Uterus (tissue), 4 donors: ENCODE results near the gene CHMP2B. TPM values are rescaled to one million over a fixed set of nuclear protein-coding genes. Genes with fewer than 3 reads are reported as not detected.

Experiments used
- DNase-seq, 2 donors: peaks; one replicate each; pipeline ENCODE4 v3.0.0-alpha.2; 2019 to 2020
- H3K27ac ChIP-seq, 2 donors: fragments of 200-600 bp; sonication (generic); 1 replicate in 1 of 2; 2 replicates in 1 of 2; pipeline ENCODE4 v1.5.1; 2016 to 2018
- H3K27me3 ChIP-seq, 2 donors: fragments of 200-600 bp; sonication (generic); one replicate each; pipeline ENCODE4 v1.5.1; 2018 to 2019; ENCODE audit warnings: control low read depth in 1 of 2
- H3K36me3 ChIP-seq, 2 donors: fragments of 200-600 bp; sonication (generic); one replicate each; pipeline ENCODE4 v1.5.1; 2019; ENCODE audit warnings: control low read depth in 1 of 2
- H3K4me1 ChIP-seq, 2 donors: fragments of 200-600 bp; sonication (generic); one replicate each; pipeline ENCODE4 v1.5.1; 2018 to 2019; ENCODE audit warnings: control low read depth in 1 of 2
- H3K4me3 ChIP-seq, 2 donors: fragments of 200-600 bp; sonication (generic); 1 replicate in 1 of 2; 2 replicates in 1 of 2; pipeline ENCODE4 v1.5.1; 2018 to 2019; ENCODE audit warnings: mild to moderate bottlenecking in 1 of 2
- H3K9me3 ChIP-seq, 2 donors: fragments of 200-600 bp; sonication (generic); one replicate each; pipeline ENCODE4 v1.5.1; 2019; ENCODE audit warnings: control low read depth in 1 of 2
- CTCF ChIP-seq, 4 experiments: fragments of 200-600 bp in 2 of 4; fragments of 450-650 bp in 2 of 4; sonication (generic) in 2 of 4; IDR thresholded peaks; one replicate each; pipeline ENCODE4 v1.5.1; 2016 to 2019; ENCODE audit warnings: antibody characterized with exemption in 4 of 4, mild to moderate bottlenecking in 2 of 4, moderate library complexity in 1 of 4
- POLR2A ChIP-seq, 2 donors: fragments of 450-650 bp; IDR thresholded peaks; one replicate each; pipeline ENCODE4 v1.6.1; 2016; ENCODE audit warnings: antibody characterized with exemption in 2 of 2, mild to moderate bottlenecking in 1 of 2, moderate library complexity in 1 of 2
- intact Hi-C: fragments of 100-400 bp; cut with DNase I; formaldehyde crosslinking; loops from one replicate; pipeline ENCODE4 v1.15.1; 2023; ENCODE audit warnings: low total_unique reads
- total RNA-seq, 4 donors: library from RNA; depleted of rRNA in 3 of 4; stranded (reverse); fragments of >200 nt in 3 of 4; gene quantifications; one replicate each; pipeline versions ENCODE4 v1.1.0 to v1.2.4, GENCODE V29; 2014 to 2023
- donor health status: DM: yes; HTN: yes; CAD: no.

Gene CHMP2B
- total RNA-seq, 4 donors from 2014 or later: 12.6 to 59.4 (median 41.6) TPM

GRCh38 chr3:87206070-87206469 is 21.0 kb upstream of the CHMP2B start:
- peaks cover 0 to 4% of the 10 kb centered on the region in 2 donors for H3K36me3 ChIP-seq
- no peak for TF ChIP-seq POLR2A (IDR thresholded peaks at IDR 0.05)
- TF ChIP-seq CTCF (IDR thresholded peaks at IDR 0.05): no peak
- no peak overlapping the region for H3K27ac ChIP-seq
- H3K4me1 ChIP-seq: no peaks in the 10 kb centered on the region
- intact Hi-C loops: no loop called here
- no peak for DNase-seq
- no peak overlapping the region for H3K4me3 ChIP-seq
- H3K9me3 ChIP-seq: no peaks in the 10 kb centered on the region
- no peaks in the 10 kb centered on the region for H3K27me3 ChIP-seq

GRCh38 chr3:87206635-87207034 is 20.5 kb upstream of the CHMP2B start:
- Histone ChIP-seq H3K27me3 (no peaks in the 10 kb centered on the region), H3K4me1 (no peaks in the 10 kb centered on the region), H3K4me3 (no peak overlapping the region), H3K36me3 (peaks cover 0 to 4% of the 10 kb centered on the region in 2 donors), H3K27ac (no peak overlapping the region), H3K9me3 (no peaks in the 10 kb centered on the region)
- DNase-seq: no peak
- TF ChIP-seq POLR2A (IDR thresholded peaks at IDR 0.05) (no peak), CTCF (IDR thresholded peaks at IDR 0.05) (no peak)
- intact Hi-C loops: no loop called here

GRCh38 chr3:87207460-87207859 is 19.6 kb upstream of the CHMP2B start:
- Histone ChIP-seq H3K9me3 (no peaks in the 10 kb centered on the region), H3K36me3 (peaks cover 0 to 4% of the 10 kb centered on the region in 2 donors), H3K27me3 (no peaks in the 10 kb centered on the region), H3K27ac (no peak overlapping the region), H3K4me3 (no peak overlapping the region), H3K4me1 (no peaks in the 10 kb centered on the region)
- TF ChIP-seq POLR2A (IDR thresholded peaks at IDR 0.05) (no peak), CTCF (IDR thresholded peaks at IDR 0.05) (no peak)
- intact Hi-C loops: no loop called here
- no peak for DNase-seq

DNA sequence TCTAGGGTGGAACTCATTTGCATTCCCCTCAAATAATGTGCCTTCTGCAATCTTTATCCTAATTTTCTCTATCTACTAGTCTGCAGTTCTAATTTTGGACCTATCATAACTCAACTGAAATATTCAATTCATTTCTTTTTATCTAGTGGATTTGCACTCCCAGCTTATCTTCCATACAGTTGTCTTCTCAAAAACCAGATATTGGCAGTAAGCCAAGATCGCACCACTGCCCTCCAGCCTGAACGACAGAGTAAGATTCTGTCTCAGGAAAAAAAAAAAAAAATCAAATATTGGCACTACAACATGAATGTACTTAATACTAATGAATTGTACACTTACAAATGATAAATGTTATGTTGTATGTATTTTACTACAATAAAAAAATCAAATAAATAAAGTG is 18.0 kb upstream of the CHMP2B start:
- H3K27ac ChIP-seq: no peak overlapping the region
- H3K9me3 ChIP-seq: no peaks in the 10 kb centered on the region
- H3K27me3 ChIP-seq: no peaks in the 10 kb centered on the region
- no peaks in the 10 kb centered on the region for H3K36me3 ChIP-seq
- H3K4me1 ChIP-seq: no peaks in the 10 kb centered on the region
- no peak overlapping the region for H3K4me3 ChIP-seq
- intact Hi-C loops: no loop called here
- no peak for DNase-seq
- no peak for TF ChIP-seq POLR2A (IDR thresholded peaks at IDR 0.05)
- TF ChIP-seq CTCF (IDR thresholded peaks at IDR 0.05): no peak

- no peak overlapping the region for H3K27ac ChIP-seq
- H3K4me3 ChIP-seq: no peak overlapping the region
- no peaks in the 10 kb centered on the region for H3K36me3 ChIP-seq
- H3K9me3 ChIP-seq: no peaks in the 10 kb centered on the region
- no peaks in the 10 kb centered on the region for H3K4me1 ChIP-seq
- TF ChIP-seq CTCF (IDR thresholded peaks at IDR 0.05) (no peak), POLR2A (IDR thresholded peaks at IDR 0.05) (no peak)
- no peaks in the 10 kb centered on the region for H3K27me3 ChIP-seq
- intact Hi-C loops: no loop called here
- no peak for DNase-seq
These were observed 8.5 kb upstream of the CHMP2B start for GRCh38 chr3:87218560-87218959.
